B cell (primary cell): ENCODE results near the gene TRIO. TPM values are rescaled to one million over a fixed set of nuclear protein-coding genes. Genes with fewer than 3 reads are reported as not detected.

Experiments
- ATAC-seq: fragments of 200-7000 bp; cut with Tn5 transposase; one replicate; pipeline ENCODE4 v1.10.0; 2021; ENCODE audit warnings: low read depth, mild to moderate bottlenecking, moderate number of reproducible peaks, moderate library complexity
- CTCF ChIA-PET: fragments of 350-600 bp; sonication (Branson Sonifier 250); formaldehyde crosslinking; loops from one replicate; lab custom pipeline; 2021; ENCODE audit warnings: antibody characterized with exemption, inconsistent platforms; lab: Charles Lee
- POLR2A ChIA-PET: fragments of 350-600 bp; sonication (Branson Sonifier 250); formaldehyde crosslinking; loops from one replicate; lab custom pipeline; 2021; ENCODE audit warnings: antibody characterized with exemption; lab: Charles Lee
- DNase-seq: peaks from one replicate; pipeline ENCODE4 v3.0.0; 2013
- H2AFZ ChIP-seq: 2 replicates; pipeline ENCODE4 v1.6.1; 2012; ENCODE audit warnings: mild to moderate bottlenecking, low read depth, low read length; ENCODE audit not compliant: insufficient read depth, poor library complexity, severe bottlenecking
- H3K27ac ChIP-seq, 2 donors: 1 replicate in 1 of 2; 2 replicates in 1 of 2; pipeline ENCODE4 v1.5.1; 2012 to 2013; ENCODE audit warnings: low read length in 2 of 2, mild to moderate bottlenecking in 2 of 2, moderate library complexity in 1 of 2
- H3K27me3 ChIP-seq, 4 experiments: fragments of 200-600 bp in 1 of 4; sonication (generic) in 1 of 4; replicated peaks in 1 of 4; 1 replicate in 2 of 4; 2 replicates in 2 of 4; pipeline versions ENCODE4 v1.6.1 to v1.7.0; 2013 to 2016; ENCODE audit warnings: low read length in 3 of 4, mild to moderate bottlenecking in 2 of 4, mixed read lengths in 1 of 4, moderate library complexity in 1 of 4; ENCODE audit not compliant: insufficient read depth in 4 of 4, control insufficient read depth in 3 of 4; ENCODE audit errors: control extremely low read depth in 1 of 4
- H3K36me3 ChIP-seq, 2 experiments: replicated peaks in 1 of 2; 1 replicate in 1 of 2; 2 replicates in 1 of 2; pipeline versions ENCODE4 v1.6.1 to v1.7.1; 2013; ENCODE audit warnings: low read length in 1 of 2; ENCODE audit not compliant: insufficient read depth in 2 of 2, control insufficient read depth in 1 of 2; ENCODE audit errors: control extremely low read depth in 1 of 2, extremely low read depth in 1 of 2
- H3K4me1 ChIP-seq, 2 donors: fragments of 200-600 bp in 1 of 2; sonication (generic) in 1 of 2; 1 replicate in 1 of 2; 2 replicates in 1 of 2; pipeline versions ENCODE4 v1.5.1 to v1.6.1; 2013 to 2017; ENCODE audit warnings: low read length in 2 of 2; ENCODE audit not compliant: control insufficient read depth in 2 of 2, insufficient read depth in 2 of 2
- H3K4me2 ChIP-seq: replicated peaks from 2 replicates; pipeline ENCODE3; 2012; ENCODE audit warnings: mild to moderate bottlenecking, low read depth, low read length; ENCODE audit not compliant: poor library complexity, severe bottlenecking
- H3K4me3 ChIP-seq, 5 experiments: fragments of 200-600 bp in 1 of 5; sonication (generic) in 1 of 5; 1 replicate in 3 of 5; 2 replicates in 2 of 5; pipeline versions ENCODE4 v1.5.1 to v1.7.0; 2011 to 2016; ENCODE audit warnings: low read length in 4 of 5, mild to moderate bottlenecking in 4 of 5, low read depth in 2 of 5, control low read depth in 1 of 5, moderate library complexity in 1 of 5; ENCODE audit not compliant: insufficient read depth in 1 of 5; ENCODE audit errors: control extremely low read depth in 1 of 5, extremely low read depth in 1 of 5
- H3K79me2 ChIP-seq: fragments of 200-600 bp; sonication (generic); one replicate; pipeline ENCODE4 v1.6.0; 2016; ENCODE audit warnings: low read length; ENCODE audit not compliant: control insufficient read depth, insufficient read depth
- H3K9ac ChIP-seq: fragments of 200-600 bp; sonication (generic); 2 replicates; pipeline ENCODE4 v1.6.1; 2017; ENCODE audit warnings: mild to moderate bottlenecking, low read length, moderate library complexity
- H3K9me3 ChIP-seq, 3 donors: one replicate each; pipeline versions ENCODE4 v1.6.1 to v1.7.1; 2013; ENCODE audit warnings: low read length in 2 of 3; ENCODE audit not compliant: control insufficient read depth in 2 of 3, insufficient read depth in 1 of 3; ENCODE audit errors: control extremely low read depth in 1 of 3
- H4K20me1 ChIP-seq: 2 replicates; pipeline ENCODE4 v1.6.0; 2012; ENCODE audit warnings: mild to moderate bottlenecking, low read length; ENCODE audit not compliant: insufficient read depth, control insufficient read depth, poor library complexity, severe bottlenecking
- H3K27ac Mint-ChIP-seq: one replicate; pipeline ENCODE4 v1.8.0; 2021; ENCODE audit warnings: mixed read lengths
- H3K27me3 Mint-ChIP-seq: one replicate; pipeline ENCODE4 v1.8.0; 2021; ENCODE audit warnings: mixed read lengths
- H3K4me1 Mint-ChIP-seq: one replicate; pipeline ENCODE4 v1.8.0; 2021; ENCODE audit warnings: mixed read lengths
- H3K4me3 Mint-ChIP-seq: one replicate; pipeline ENCODE4 v1.8.0; 2021; ENCODE audit warnings: mixed read lengths
- H3K9me3 Mint-ChIP-seq: one replicate; pipeline ENCODE4 v1.8.0; 2022; ENCODE audit warnings: mixed read lengths; ENCODE audit not compliant: insufficient read depth
- CTCF ChIP-seq: fragments of 200-600 bp; IDR thresholded peaks from one replicate; pipeline ENCODE4 v1.8.0; 2022; ENCODE audit warnings: antibody characterized with exemption, mild to moderate bottlenecking
- EZH2 ChIP-seq: IDR thresholded peaks from 2 replicates; pipeline ENCODE4 v1.6.1; 2012; ENCODE audit warnings: borderline replicate concordance, low read depth, mild to moderate bottlenecking, moderate library complexity, low read length; ENCODE audit not compliant: insufficient read depth, poor library complexity, severe bottlenecking
- WGBS: methylation state at CpG from one replicate; pipeline ENCODE4 v1.1.5; 2013; ENCODE audit warnings: missing lambda C conversion rate; ENCODE audit not compliant: insufficient coverage; 5-methylcytosine and 5-hydroxymethylcytosine counted together
- intact Hi-C: fragments of 100-400 bp; cut with micrococcal nuclease; formaldehyde crosslinking; loops from one replicate; pipeline ENCODE4 v1.10.0; 2022
- polyA plus RNA-seq: library from polyadenylated mRNA; depleted of rRNA; stranded (reverse); fragments of >200 nt; gene quantifications from 2 replicates; pipeline ENCODE4 v1.2.3, GENCODE V29; 2012
- total RNA-seq, 2 donors: library from RNA; stranded (reverse); fragments of 120-200 nt in 1 of 2; gene quantifications; 1 replicate in 1 of 2; 2 replicates in 1 of 2; pipeline versions ENCODE4 v1.2.3 to v1.2.4, GENCODE V29; 2013 to 2022

TRIO gene
- total and polyA plus RNA-seq, 2 donors (not counting 1 experiment from before 2014, with no cell fraction given): 90.5 to 479 TPM

- H2AFZ ChIP-seq: no peak overlapping the region
- H3K4me1 Mint-ChIP-seq: no peaks in the 10 kb centered on the region
- DNase-seq (no peak), ATAC-seq (no peak)
- TF ChIP-seq CTCF (no peak), EZH2 (no peak)
- no peak overlapping the region for H3K4me3 Mint-ChIP-seq
- intact Hi-C loops: no loop called here
- POLR2A ChIA-PET: no interaction called here
- no CpG with 5 or more reads among the region's 1 CpG for WGBS
- H3K9me3 ChIP-seq: peaks cover 0 to 6% (median 2%) of the 10 kb centered on the region in 3 donors
- H3K79me2 ChIP-seq: no peaks in the 10 kb centered on the region
- H3K36me3 ChIP-seq: no peaks in the 10 kb centered on the region
- no peaks in the 10 kb centered on the region for H3K9me3 Mint-ChIP-seq
- H3K4me3 ChIP-seq: no peak overlapping the region
- H3K4me2 ChIP-seq: no peak overlapping the region
- no peaks in the 10 kb centered on the region for H4K20me1 ChIP-seq
- H3K27me3 Mint-ChIP-seq: peaks cover 57% of the 10 kb centered on the region
- H3K9ac ChIP-seq: no peak overlapping the region
- peaks cover 0 to 24% (median 6%) of the 10 kb centered on the region in 4 experiments for H3K27me3 ChIP-seq
- no peaks in the 10 kb centered on the region for H3K4me1 ChIP-seq
- H3K27ac Mint-ChIP-seq: no peak overlapping the region
- CTCF ChIA-PET: interaction anchor here (0.7 kb wide), 1 partner anchor 557 kb away, joined by 3 read pairs; no protein-coding TSS in a partner anchor
- H3K27ac ChIP-seq: no peak overlapping the region
Measured at GRCh38 chr5:14547666-14548065, 404.5 kb downstream of the TRIO start.

- no peak overlapping the region for H3K4me3 Mint-ChIP-seq
- Histone ChIP-seq H3K4me2 (no peak overlapping the region), H3K36me3 (no peaks in the 10 kb centered on the region), H3K79me2 (no peaks in the 10 kb centered on the region), H4K20me1 (no peaks in the 10 kb centered on the region), H3K4me3 (no peak overlapping the region), H3K27me3 (peaks cover 0 to 27% (median 2%) of the 10 kb centered on the region in 4 experiments), H3K9ac (no peak overlapping the region), H3K4me1 (no peaks in the 10 kb centered on the region), H3K9me3 (peaks cover 0 to 9% (median 5%) of the 10 kb centered on the region in 3 donors), H3K27ac (no peak overlapping the region), H2AFZ (no peak overlapping the region)
- no peak for DNase-seq
- CTCF ChIA-PET: no interaction called here
- peaks cover 5% of the 10 kb centered on the region for H3K9me3 Mint-ChIP-seq
- ATAC-seq: no peak
- no peaks in the 10 kb centered on the region for H3K4me1 Mint-ChIP-seq
- no CpG with 5 or more reads among the region's 3 CpGs for WGBS
- POLR2A ChIA-PET: no interaction called here
- H3K27me3 Mint-ChIP-seq: peaks cover 55% of the 10 kb centered on the region
- no peak for TF ChIP-seq EZH2
- no peak for TF ChIP-seq CTCF
- intact Hi-C loops: no loop called here
- H3K27ac Mint-ChIP-seq: no peak overlapping the region
Measured at GRCh38 chr5:14551211-14551610, 408.1 kb downstream of the TRIO start.
